KOPT-K1 (cell line): Measurements from ENCODE around the gene ADARB2.
"Not testable (repeated sequence)": the region's sequence is repeated elsewhere in the genome, so short reads cannot be mapped to it uniquely, and the experiment has no call there.

Source experiments
- H3K27ac ChIP-seq: fragments of 200-600 bp; sonication (generic); 2 replicates; pipeline ENCODE4 v1.5.1; 2016; ENCODE audit warnings: antibody characterized with exemption, mild to moderate bottlenecking, low read depth, low read length; ENCODE audit not compliant: poor library complexity, severe bottlenecking
- H3K36me3 ChIP-seq: fragments of 200-600 bp; sonication (generic); 2 replicates; pipeline ENCODE4 v1.5.1; 2017; ENCODE audit warnings: antibody characterized with exemption, mild to moderate bottlenecking, low read length, moderate library complexity; ENCODE audit not compliant: insufficient read depth
- H3K9me3 ChIP-seq: fragments of 200-600 bp; sonication (generic); 2 replicates; pipeline ENCODE4 v1.5.1; 2017; ENCODE audit warnings: antibody characterized with exemption, low read length, mild to moderate bottlenecking; ENCODE audit not compliant: insufficient read depth, poor library complexity, severe bottlenecking

ADARB2 gene

GRCh38 chr10:1402016-1402770, 335.1 kb downstream of the ADARB2 start:
- H3K27ac ChIP-seq, result no peak overlapping the region
- H3K9me3 ChIP-seq, result no peaks in the 10 kb centered on the region
- no peaks in the 10 kb centered on the region for H3K36me3 ChIP-seq

- no peak overlapping the region for H3K27ac ChIP-seq
- no peaks in the 10 kb centered on the region for H3K36me3 ChIP-seq
- no peaks in the 10 kb centered on the region for H3K9me3 ChIP-seq
Observed at GRCh38 chr10:1401071-1401965, 336.0 kb downstream of the ADARB2 start.

DNA sequence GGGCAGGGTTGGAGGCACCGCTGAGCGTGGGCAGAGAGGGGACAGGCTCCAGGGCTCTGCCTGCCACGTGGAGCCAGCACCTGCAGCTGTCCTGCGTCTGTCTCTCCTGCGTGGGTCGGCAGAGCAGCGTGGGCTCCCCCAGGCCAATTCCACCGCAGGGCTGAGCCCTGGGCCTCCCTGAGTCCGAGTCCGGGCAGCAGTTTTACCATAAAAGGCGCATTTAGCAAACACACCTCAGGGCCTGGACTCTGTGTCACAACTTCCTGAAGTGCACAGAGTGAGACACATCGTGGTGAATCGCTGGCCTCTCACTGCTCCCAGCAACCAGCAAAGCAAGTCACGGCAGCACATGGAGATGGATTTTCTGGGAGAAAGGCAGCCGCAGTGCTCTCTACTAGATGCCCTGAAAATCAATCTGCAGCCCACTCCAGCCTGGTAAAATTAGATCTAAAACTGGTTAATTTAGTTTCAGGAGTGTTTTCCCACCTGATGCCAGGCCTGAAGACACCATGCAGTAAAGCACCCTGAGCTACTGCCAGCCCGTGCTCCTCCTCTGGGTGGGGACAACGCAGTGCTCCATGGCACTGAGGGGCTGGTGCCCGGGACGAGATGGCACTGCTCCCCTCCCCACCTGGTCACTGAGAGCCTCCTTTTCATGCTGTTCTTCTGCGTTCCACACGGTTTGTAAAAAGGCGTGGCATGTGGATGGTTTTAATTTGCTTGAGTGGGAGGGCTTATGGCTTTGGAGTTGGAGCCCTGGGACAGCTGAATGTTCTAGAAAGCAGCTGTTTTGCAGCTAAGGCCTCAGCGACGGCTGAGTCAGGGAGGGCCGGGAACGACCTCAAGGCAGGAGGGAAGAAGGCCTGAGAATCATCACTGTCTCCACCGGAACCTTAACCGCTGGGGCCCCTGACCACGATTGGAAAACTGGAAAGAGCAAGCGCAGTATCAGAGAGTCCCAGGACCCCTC, 336.9 kb downstream of the ADARB2 start:
- Histone ChIP-seq H3K9me3 (no peaks in the 10 kb centered on the region), H3K27ac (no peak overlapping the region), H3K36me3 (no peaks in the 10 kb centered on the region)

- Histone ChIP-seq H3K9me3 (no peaks in the 10 kb centered on the region), H3K27ac (no peak overlapping the region), H3K36me3 (no peaks in the 10 kb centered on the region)
Observed at GRCh38 chr10:1399431-1400100, 337.8 kb downstream of the ADARB2 start.

GRCh38 chr10:1398626-1399410, 338.5 kb downstream of the ADARB2 start:
- H3K27ac ChIP-seq, result no peak overlapping the region
- no peaks in the 10 kb centered on the region for H3K9me3 ChIP-seq
- no peaks in the 10 kb centered on the region for H3K36me3 ChIP-seq

DNA sequence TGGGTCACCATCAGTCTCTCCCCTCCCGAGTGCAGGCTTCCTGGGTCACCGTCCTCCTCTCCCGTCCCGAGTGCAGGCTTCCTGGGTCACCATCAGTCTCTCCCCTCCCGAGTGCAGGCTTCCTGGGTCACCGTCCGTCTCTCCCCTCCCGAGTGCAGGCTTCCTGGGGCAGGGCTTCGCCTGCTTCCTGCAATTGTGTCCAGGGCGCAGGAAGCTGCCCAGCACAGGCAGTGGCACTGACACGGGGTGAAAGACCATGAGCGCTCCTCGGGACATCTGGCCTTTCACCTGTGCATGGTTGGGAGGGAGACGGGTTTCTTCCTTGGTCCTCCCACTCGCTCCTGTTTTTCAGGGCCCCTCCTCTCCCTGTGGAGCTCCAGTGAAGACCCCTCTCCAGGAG, 339.2 kb downstream of the ADARB2 start:
- H3K36me3 ChIP-seq, H3K9me3 ChIP-seq, H3K27ac ChIP-seq: not testable (repeated sequence)

- no peaks in the 10 kb centered on the region for H3K9me3 ChIP-seq
- H3K27ac ChIP-seq, result no peak overlapping the region
- H3K36me3 ChIP-seq, result no peaks in the 10 kb centered on the region
Observed at GRCh38 chr10:1396297-1396635, 341.1 kb downstream of the ADARB2 start.

DNA sequence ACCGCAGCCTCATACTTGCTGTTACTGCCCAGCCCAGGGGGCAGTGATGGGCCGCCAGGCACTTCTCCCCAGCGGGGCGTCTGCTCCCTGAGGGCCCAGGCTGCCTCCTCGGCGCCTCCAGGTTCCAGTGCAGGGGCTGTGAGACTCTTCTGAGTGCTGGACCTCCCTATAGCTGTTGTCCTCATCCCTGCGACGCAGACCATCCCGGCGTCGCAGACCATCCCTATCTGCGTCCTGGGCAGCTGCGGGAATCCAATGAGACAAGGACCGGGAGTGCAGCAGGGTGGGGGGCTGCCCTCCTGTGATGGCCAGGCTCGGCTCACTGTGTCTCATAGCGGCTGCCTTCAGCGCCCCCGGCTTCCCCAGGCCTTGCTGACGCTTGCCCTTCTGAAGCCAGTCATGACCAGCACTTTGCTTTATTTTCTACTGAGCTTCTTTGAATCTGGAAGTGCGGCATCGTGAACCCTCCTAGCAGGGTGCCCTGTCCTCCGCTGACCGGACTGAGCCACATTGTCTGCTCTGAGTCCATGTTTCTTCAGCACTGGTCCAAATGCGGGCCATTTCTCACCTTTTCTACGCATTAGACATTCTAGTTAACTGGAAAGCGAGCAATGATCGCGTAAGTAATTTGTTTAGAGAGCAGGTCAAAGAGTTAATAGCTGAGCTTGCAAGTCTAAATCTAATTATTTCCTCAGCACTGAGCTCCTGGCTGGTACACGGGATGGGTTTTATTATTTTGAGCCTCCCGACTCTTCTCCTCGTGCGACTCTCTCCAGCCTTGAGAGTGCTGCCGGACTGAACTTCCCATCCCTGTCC, 341.6 kb downstream of the ADARB2 start:
- Histone ChIP-seq H3K27ac (no peak overlapping the region), H3K9me3 (no peaks in the 10 kb centered on the region), H3K36me3 (no peaks in the 10 kb centered on the region)

- H3K36me3 ChIP-seq, result no peaks in the 10 kb centered on the region
- no peak overlapping the region for H3K27ac ChIP-seq
- no peaks in the 10 kb centered on the region for H3K9me3 ChIP-seq
Observed at GRCh38 chr10:1395025-1395480, 342.3 kb downstream of the ADARB2 start.

GRCh38 chr10:1394155-1394912, 343.0 kb downstream of the ADARB2 start:
- H3K36me3 ChIP-seq, result no peaks in the 10 kb centered on the region
- H3K9me3 ChIP-seq, result no peaks in the 10 kb centered on the region
- no peak overlapping the region for H3K27ac ChIP-seq

DNA sequence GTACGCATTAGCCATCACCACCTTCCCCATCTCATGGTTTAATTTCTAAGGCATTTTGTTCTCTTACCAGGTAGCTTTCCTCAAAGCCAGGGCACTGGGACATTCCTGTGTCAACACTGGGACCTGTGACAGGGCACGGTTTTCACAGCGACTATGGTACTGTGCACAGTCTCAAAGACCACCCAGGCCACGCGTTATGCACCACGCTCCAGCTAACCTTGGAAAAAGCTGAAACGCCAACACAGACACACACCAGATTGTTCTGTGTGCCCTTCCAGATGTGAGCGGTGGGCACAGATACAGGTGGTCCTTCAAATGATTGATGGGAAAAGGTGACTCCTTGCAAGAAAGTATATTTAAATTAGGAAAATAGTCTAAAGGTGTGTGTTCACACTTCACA, 343.8 kb downstream of the ADARB2 start:
- no peaks in the 10 kb centered on the region for H3K9me3 ChIP-seq
- no peak overlapping the region for H3K27ac ChIP-seq
- no peaks in the 10 kb centered on the region for H3K36me3 ChIP-seq

DNA sequence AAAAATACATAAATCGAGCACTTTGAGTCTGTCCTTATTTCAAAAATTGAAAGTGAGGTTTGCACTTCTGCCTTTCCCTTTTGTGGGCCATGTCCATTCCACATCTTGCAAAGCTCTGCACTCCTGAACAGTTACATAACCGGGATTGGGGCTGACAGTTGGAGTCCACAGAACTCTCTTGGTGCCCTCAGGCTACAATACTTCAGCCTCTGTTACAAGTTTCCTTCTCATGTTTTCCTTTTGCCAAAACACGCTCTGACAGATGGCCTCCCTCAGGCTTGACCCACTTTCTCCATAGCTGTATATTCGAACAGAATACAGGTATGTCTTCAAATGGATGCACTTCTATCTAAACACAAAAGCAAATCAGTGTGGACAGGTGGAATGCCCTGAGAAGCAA, 345.2 kb downstream of the ADARB2 start:
- H3K27ac ChIP-seq, result no peak overlapping the region
- H3K9me3 ChIP-seq, result no peaks in the 10 kb centered on the region
- H3K36me3 ChIP-seq, result no peaks in the 10 kb centered on the region

GRCh38 chr10:1390200-1390599, 347.1 kb downstream of the ADARB2 start:
- no peaks in the 10 kb centered on the region for H3K36me3 ChIP-seq
- H3K27ac ChIP-seq, result no peak overlapping the region
- no peaks in the 10 kb centered on the region for H3K9me3 ChIP-seq
